Epithelial cell of proximal tubule (primary cell): ENCODE results near the gene RPL32. TPM values are rescaled to one million over a fixed set of nuclear protein-coding genes. Genes with fewer than 3 reads are reported as not detected.

Source experiments
- DNase-seq: peaks from one replicate; pipeline ENCODE4 v3.0.0-alpha.2; 2011; ENCODE audit warnings: low read depth
- H3K4me3 ChIP-seq: 2 replicates; pipeline ENCODE4 v1.5.1; 2011; ENCODE audit warnings: low read depth, mild to moderate bottlenecking, low read length
- CTCF ChIP-seq: conservative IDR thresholded peaks from 2 replicates; pipeline ENCODE4 v1.5.1; 2012; ENCODE audit warnings: low read depth, mild to moderate bottlenecking, low read length
- total RNA-seq: library from RNA; depleted of rRNA; stranded (reverse); fragments of >200 nt; gene quantifications from 2 replicates; pipeline ENCODE4 v1.2.3, GENCODE V29; 2015

Gene RPL32
- total RNA-seq, 1 donor from 2014 or later = 1,030 TPM

- no peak for TF ChIP-seq CTCF
- no peak for DNase-seq
- H3K4me3 ChIP-seq = no peak overlapping the region
These were observed 33.6 kb downstream of the RPL32 start for GRCh38 chr3:12807601-12808359.

- H3K4me3 ChIP-seq = no peak overlapping the region
- DNase-seq = no peak
- TF ChIP-seq CTCF = peak; percentile 21
These were observed 34.3 kb downstream of the RPL32 start for GRCh38 chr3:12807066-12807465.

GRCh38 chr3:12803371-12803770 lies 38.0 kb downstream of the RPL32 start:
- no peak for DNase-seq
- no peak overlapping the region for H3K4me3 ChIP-seq
- TF ChIP-seq CTCF = no peak

- no peak overlapping the region for H3K4me3 ChIP-seq
- DNase-seq = no peak
- TF ChIP-seq CTCF = no peak
These were observed 41.6 kb downstream of the RPL32 start for GRCh38 chr3:12799525-12800440.

GRCh38 chr3:12798559-12799179 lies 42.7 kb downstream of the RPL32 start:
- no peak for DNase-seq
- no peak overlapping the region for H3K4me3 ChIP-seq
- no peak for TF ChIP-seq CTCF

GRCh38 chr3:12797892-12798558 lies 43.3 kb downstream of the RPL32 start:
- no peak for DNase-seq
- TF ChIP-seq CTCF = no peak

More at GRCh38 chr3:12797892-12798558, 43.3 kb downstream of the RPL32 start:
- H3K4me3 ChIP-seq = no peak overlapping the region
